HepG2 (cell line): Measurements from ENCODE around the gene NAA16. TPM values are rescaled to one million over a fixed set of nuclear protein-coding genes. Genes with fewer than 3 reads are reported as not detected.

Experiments
- ADNP ChIP-seq: sonication (generic); formaldehyde crosslinking; IDR thresholded peaks from 2 replicates; pipeline ENCODE4 v1.4.0; 2020; ENCODE audit warnings: missing genetic modification reagents
- CHD4 ChIP-seq: fragments of 200-600 bp; sonication (generic); IDR thresholded peaks from 2 replicates; pipeline ENCODE4 v1.7.0; 2017; ENCODE audit warnings: mild to moderate bottlenecking, low read length, borderline replicate concordance
- HMG20B ChIP-seq: conservative IDR thresholded peaks from 2 replicates; pipeline ENCODE4 v1.6.1; 2016; ENCODE audit warnings: missing genetic modification reagents, missing compliant biosample characterization
- JUND ChIP-seq: sonication (generic); formaldehyde crosslinking; IDR thresholded peaks from 2 replicates; pipeline ENCODE4 v1.8.0; 2022; ENCODE audit warnings: mild to moderate bottlenecking, missing genetic modification reagents
- LCORL ChIP-seq, 2 experiments: fragments of 450-650 bp in 1 of 2; sonication (generic) in 1 of 2; formaldehyde crosslinking in 1 of 2; IDR thresholded peaks; 2 replicates each; pipeline versions ENCODE4 v1.5.0 to v1.6.1; 2017 to 2020; ENCODE audit warnings: antibody characterized with exemption in 1 of 2, missing genetic modification reagents in 1 of 2
- MED8 ChIP-seq: sonication (generic); formaldehyde crosslinking; IDR thresholded peaks from 2 replicates; pipeline ENCODE4 v1.8.1; 2023; ENCODE audit warnings: mild to moderate bottlenecking, missing genetic modification reagents; ENCODE audit not compliant: insufficient replicate concordance
- MXI1 ChIP-seq: IDR thresholded peaks from 3 replicates; pipeline ENCODE4 v1.6.1; 2012; ENCODE audit warnings: low read depth, low read length, inconsistent platforms, borderline replicate concordance
- MYNN ChIP-seq: sonication (generic); formaldehyde crosslinking; IDR thresholded peaks from 2 replicates; pipeline ENCODE4 v1.4.0; 2020; ENCODE audit warnings: mild to moderate bottlenecking, low read depth, missing genetic modification reagents
- PCBP2 ChIP-seq: fragments of 200-400 bp; formaldehyde crosslinking; optimal IDR thresholded peaks from 2 replicates; pipeline ENCODE3; 2018; ENCODE audit warnings: low read length, low read depth; ENCODE audit not compliant: poor library complexity, severe bottlenecking
- SMYD3 ChIP-seq: sonication (generic); formaldehyde crosslinking; IDR thresholded peaks from 2 replicates; pipeline ENCODE4 v1.8.1; 2023; ENCODE audit warnings: mild to moderate bottlenecking, missing genetic modification reagents
- ZNF101 ChIP-seq: sonication (generic); formaldehyde crosslinking; IDR thresholded peaks from 2 replicates; pipeline ENCODE4 v1.4.0; 2020; ENCODE audit warnings: mild to moderate bottlenecking, low read depth, missing genetic modification reagents, borderline replicate concordance
- ZNF597 ChIP-seq: sonication (generic); formaldehyde crosslinking; IDR thresholded peaks from 2 replicates; pipeline ENCODE4 v1.5.0; 2020; ENCODE audit warnings: missing genetic modification reagents
- ZXDC ChIP-seq: sonication (generic); formaldehyde crosslinking; IDR thresholded peaks from 2 replicates; pipeline ENCODE4 v1.5.0; 2020; ENCODE audit warnings: mild to moderate bottlenecking, missing genetic modification reagents
- polyA plus RNA-seq, 8 experiments: library from polyadenylated mRNA; depleted of rRNA in 3 of 8; stranded (reverse) in 7 of 8; unstranded in 1 of 8; fragments of >200 nt; fragmentation: Illumina TruSeq in 4 of 8; extraction: Trizol in 4 of 8; gene quantifications; 2 replicates each; pipeline versions ENCODE4 v1.2.1 to v1.2.3, GENCODE V29; 2011 to 2016; ENCODE audit warnings: low read depth in 4 of 8, missing spikeins in 1 of 8, mixed read lengths in 1 of 8; ENCODE audit not compliant: insufficient read depth in 1 of 8
- total RNA-seq, 5 experiments: library from RNA; depleted of rRNA; stranded (reverse); fragments of >200 nt; fragmentation: Illumina TruSeq; extraction: Trizol; gene quantifications; 2 replicates each; pipeline ENCODE4 v1.2.3, GENCODE V29; 2016; ENCODE audit warnings: low read depth in 1 of 5
- TF ChIP-seq, protein P1 (sequence below): sonication (generic); formaldehyde crosslinking; IDR thresholded peaks from 2 replicates; pipeline ENCODE4 v1.4.0; 2020; ENCODE audit warnings: missing genetic modification reagents, borderline replicate concordance
- TF ChIP-seq, protein P2 (sequence below): IDR thresholded peaks from 2 replicates; pipeline ENCODE4 v1.4.0; 2020; ENCODE audit warnings: mild to moderate bottlenecking, missing genetic modification reagents

Gene NAA16
- total and polyA plus RNA-seq, 2 of the 13 experiments (the other 11 are each of a cell fraction or from before 2014, with no cell fraction given), result 9.2 to 15.1 TPM

DNA sequence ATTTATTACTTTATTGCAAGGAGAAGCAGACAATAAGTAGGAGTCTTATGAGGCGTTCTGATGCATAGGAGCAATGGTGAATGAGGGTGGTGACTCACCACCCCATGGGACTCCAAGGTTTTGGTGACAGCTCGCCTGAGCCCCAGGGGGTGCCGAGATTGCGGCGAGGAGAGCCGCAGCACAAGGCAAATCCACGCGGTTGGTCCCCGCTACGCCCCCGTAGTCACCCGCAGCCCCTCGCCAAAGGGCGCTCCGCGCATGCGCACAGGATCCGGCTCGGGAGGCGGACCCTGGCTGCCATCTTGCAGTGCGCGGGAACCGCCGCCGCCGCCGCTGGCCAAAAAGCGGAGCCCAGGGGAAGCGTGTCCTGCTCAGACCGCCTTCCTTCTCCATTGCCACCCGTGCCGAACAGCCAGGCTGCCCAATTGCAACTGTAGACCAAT lies at the start of gene NAA16 (continued):
- no peak for TF ChIP-seq ZNF597
- TF ChIP-seq LCORL (IDR thresholded peaks at IDR 0.05), result no peak
- TF ChIP-seq LCORL (CRISPR knock-in tag; IDR thresholded peaks at IDR 0.05), result peak; percentile 73
- TF ChIP-seq MED8 (CRISPR knock-in tag), result peak; percentile 61
- TF ChIP-seq, protein P1, sequence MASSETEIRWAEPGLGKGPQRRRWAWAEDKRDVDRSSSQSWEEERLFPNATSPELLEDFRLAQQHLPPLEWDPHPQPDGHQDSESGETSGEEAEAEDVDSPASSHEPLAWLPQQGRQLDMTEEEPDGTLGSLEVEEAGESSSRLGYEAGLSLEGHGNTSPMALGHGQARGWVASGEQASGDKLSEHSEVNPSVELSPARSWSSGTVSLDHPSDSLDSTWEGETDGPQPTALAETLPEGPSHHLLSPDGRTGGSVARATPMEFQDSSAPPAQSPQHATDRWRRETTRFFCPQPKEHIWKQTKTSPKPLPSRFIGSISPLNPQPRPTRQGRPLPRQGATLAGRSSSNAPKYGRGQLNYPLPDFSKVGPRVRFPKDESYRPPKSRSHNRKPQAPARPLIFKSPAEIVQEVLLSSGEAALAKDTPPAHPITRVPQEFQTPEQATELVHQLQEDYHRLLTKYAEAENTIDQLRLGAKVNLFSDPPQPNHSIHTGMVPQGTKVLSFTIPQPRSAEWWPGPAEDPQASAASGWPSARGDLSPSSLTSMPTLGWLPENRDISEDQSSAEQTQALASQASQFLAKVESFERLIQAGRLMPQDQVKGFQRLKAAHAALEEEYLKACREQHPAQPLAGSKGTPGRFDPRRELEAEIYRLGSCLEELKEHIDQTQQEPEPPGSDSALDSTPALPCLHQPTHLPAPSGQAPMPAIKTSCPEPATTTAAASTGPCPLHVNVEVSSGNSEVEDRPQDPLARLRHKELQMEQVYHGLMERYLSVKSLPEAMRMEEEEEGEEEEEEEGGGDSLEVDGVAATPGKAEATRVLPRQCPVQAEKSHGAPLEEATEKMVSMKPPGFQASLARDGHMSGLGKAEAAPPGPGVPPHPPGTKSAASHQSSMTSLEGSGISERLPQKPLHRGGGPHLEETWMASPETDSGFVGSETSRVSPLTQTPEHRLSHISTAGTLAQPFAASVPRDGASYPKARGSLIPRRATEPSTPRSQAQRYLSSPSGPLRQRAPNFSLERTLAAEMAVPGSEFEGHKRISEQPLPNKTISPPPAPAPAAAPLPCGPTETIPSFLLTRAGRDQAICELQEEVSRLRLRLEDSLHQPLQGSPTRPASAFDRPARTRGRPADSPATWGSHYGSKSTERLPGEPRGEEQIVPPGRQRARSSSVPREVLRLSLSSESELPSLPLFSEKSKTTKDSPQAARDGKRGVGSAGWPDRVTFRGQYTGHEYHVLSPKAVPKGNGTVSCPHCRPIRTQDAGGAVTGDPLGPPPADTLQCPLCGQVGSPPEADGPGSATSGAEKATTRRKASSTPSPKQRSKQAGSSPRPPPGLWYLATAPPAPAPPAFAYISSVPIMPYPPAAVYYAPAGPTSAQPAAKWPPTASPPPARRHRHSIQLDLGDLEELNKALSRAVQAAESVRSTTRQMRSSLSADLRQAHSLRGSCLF (CRISPR knock-in tag), result no peak
- peak; percentile 59; the same call in 1 of the 3 replicates for TF ChIP-seq MXI1
- TF ChIP-seq ZXDC (CRISPR knock-in tag), result no peak
- 0 out of 2 replicates have a peak, but pooled peaks have one; percentile 26 for TF ChIP-seq JUND (CRISPR knock-in tag)
- no peak for TF ChIP-seq ZNF101
- TF ChIP-seq CHD4, result no peak
- TF ChIP-seq SMYD3, result no peak
- no peak for TF ChIP-seq PCBP2
- TF ChIP-seq HMG20B (CRISPR knock-in tag), result no peak
- TF ChIP-seq ADNP (CRISPR knock-in tag), result no peak
- no peak for TF ChIP-seq MYNN
- TF ChIP-seq, protein P2, sequence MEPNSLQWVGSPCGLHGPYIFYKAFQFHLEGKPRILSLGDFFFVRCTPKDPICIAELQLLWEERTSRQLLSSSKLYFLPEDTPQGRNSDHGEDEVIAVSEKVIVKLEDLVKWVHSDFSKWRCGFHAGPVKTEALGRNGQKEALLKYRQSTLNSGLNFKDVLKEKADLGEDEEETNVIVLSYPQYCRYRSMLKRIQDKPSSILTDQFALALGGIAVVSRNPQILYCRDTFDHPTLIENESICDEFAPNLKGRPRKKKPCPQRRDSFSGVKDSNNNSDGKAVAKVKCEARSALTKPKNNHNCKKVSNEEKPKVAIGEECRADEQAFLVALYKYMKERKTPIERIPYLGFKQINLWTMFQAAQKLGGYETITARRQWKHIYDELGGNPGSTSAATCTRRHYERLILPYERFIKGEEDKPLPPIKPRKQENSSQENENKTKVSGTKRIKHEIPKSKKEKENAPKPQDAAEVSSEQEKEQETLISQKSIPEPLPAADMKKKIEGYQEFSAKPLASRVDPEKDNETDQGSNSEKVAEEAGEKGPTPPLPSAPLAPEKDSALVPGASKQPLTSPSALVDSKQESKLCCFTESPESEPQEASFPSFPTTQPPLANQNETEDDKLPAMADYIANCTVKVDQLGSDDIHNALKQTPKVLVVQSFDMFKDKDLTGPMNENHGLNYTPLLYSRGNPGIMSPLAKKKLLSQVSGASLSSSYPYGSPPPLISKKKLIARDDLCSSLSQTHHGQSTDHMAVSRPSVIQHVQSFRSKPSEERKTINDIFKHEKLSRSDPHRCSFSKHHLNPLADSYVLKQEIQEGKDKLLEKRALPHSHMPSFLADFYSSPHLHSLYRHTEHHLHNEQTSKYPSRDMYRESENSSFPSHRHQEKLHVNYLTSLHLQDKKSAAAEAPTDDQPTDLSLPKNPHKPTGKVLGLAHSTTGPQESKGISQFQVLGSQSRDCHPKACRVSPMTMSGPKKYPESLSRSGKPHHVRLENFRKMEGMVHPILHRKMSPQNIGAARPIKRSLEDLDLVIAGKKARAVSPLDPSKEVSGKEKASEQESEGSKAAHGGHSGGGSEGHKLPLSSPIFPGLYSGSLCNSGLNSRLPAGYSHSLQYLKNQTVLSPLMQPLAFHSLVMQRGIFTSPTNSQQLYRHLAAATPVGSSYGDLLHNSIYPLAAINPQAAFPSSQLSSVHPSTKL (CRISPR knock-in tag), result 0 out of 2 replicates have a peak, but pooled peaks have one; percentile 42
